ACC112 (cell line): ENCODE data around the gene PRUNE2.

Experiments used
- H2AFZ ChIP-seq: fragments of 200-600 bp; sonication (generic); one replicate; pipeline ENCODE4 v1.6.0; 2017; ENCODE audit warnings: antibody characterized with exemption, low read length; ENCODE audit not compliant: unreplicated experiment
- H3K27ac ChIP-seq: fragments of 200-600 bp; sonication (generic); 2 replicates; pipeline ENCODE4 v1.5.1; 2014; ENCODE audit warnings: low read depth, mild to moderate bottlenecking, antibody characterized with exemption, low read length, moderate library complexity
- H3K27me3 ChIP-seq: fragments of 200-600 bp; sonication (generic); 2 replicates; pipeline ENCODE4 v1.6.1; 2014; ENCODE audit warnings: mild to moderate bottlenecking, antibody characterized with exemption, low read length, moderate library complexity, mixed read lengths; ENCODE audit not compliant: insufficient read depth
- H3K36me3 ChIP-seq: fragments of 200-600 bp; sonication (generic); 2 replicates; pipeline ENCODE4 v1.6.1; 2016; ENCODE audit warnings: mild to moderate bottlenecking, antibody characterized with exemption, low read length, moderate library complexity, mixed read lengths; ENCODE audit not compliant: insufficient read depth
- H3K4me1 ChIP-seq: fragments of 200-600 bp; sonication (generic); one replicate; pipeline ENCODE4 v1.6.1; 2016; ENCODE audit warnings: low read length, mixed read lengths; ENCODE audit not compliant: insufficient read depth, unreplicated experiment, control insufficient read depth
- H3K4me3 ChIP-seq: fragments of 200-600 bp; sonication (generic); 2 replicates; pipeline ENCODE4 v1.5.1; 2014; ENCODE audit warnings: mild to moderate bottlenecking, low read depth, low read length
- H3K79me2 ChIP-seq: fragments of 200-600 bp; sonication (generic); one replicate; pipeline ENCODE4 v1.6.0; 2016; ENCODE audit warnings: low read length; ENCODE audit not compliant: control insufficient read depth, unreplicated experiment, insufficient read depth

PRUNE2 gene

DNA sequence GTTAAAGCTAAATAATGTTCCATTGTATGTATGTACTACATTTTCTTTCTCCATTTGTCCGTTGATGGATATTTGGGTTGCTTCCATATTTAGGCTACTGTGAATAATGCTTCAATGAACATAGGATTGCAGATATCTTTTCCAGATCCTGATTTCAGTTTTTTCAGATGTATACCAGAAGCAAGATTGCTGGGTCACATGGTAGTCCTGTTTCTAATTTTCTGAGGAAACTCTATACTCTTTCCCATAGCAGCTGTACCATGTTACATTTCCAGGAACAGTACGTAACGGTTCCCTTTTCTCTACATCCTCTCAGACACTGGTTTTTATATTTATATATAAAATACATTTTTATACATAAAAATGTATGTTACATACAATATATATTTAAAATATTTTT, 325.1 kb downstream of the PRUNE2 start:
- no peak overlapping the region for H3K4me3 ChIP-seq
- no peaks in the 10 kb centered on the region for H3K27me3 ChIP-seq
- no peaks in the 10 kb centered on the region for H3K36me3 ChIP-seq
- H3K4me1 ChIP-seq: peaks cover 14% of the 10 kb centered on the region
- H2AFZ ChIP-seq: no peak overlapping the region
- no peaks in the 10 kb centered on the region for H3K79me2 ChIP-seq
- H3K27ac ChIP-seq: no peak overlapping the region

DNA sequence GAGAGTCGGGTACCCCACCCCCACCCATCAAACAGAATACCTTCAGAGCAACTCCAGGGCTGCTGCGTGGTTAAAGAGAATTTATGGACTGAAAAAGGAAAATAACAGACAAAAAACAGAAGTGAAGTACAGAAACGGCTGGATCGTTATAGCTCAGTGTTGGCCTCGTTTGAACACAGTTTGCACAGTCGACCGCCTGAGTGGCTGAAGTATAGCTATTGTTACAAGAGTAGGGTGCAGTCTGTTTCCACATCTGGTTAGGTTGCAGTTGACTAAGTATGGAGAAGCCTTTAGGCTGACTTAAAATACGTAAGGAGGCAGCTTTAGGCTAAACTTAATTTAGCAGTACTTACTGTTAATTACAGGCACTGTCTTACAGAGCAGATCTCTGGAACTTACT, 325.7 kb downstream of the PRUNE2 start:
- Histone ChIP-seq H2AFZ (no peak overlapping the region), H3K27ac (no peak overlapping the region), H3K36me3 (no peaks in the 10 kb centered on the region), H3K27me3 (no peaks in the 10 kb centered on the region), H3K4me1 (peaks cover 14% of the 10 kb centered on the region), H3K4me3 (no peak overlapping the region), H3K79me2 (no peaks in the 10 kb centered on the region)

DNA sequence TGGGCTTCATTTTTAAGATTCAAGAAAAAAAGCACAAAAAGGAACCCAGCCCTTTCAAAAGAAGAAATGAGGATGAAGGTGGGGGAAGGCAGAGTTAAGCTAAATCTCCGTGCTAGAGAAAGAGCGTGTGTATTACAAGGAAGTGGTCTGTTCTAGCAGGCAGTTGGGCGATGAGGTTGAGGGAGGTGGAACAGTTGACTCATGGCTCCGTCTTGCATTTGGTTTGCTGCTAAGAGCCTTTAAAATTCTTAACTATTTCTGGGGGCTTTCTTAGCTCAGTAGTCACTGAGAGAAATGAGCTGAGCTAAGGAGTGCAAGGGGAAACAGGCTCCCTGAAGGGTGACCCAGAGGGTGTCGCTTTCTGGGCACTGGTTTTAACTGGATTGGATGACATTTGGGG, 329.6 kb downstream of the PRUNE2 start:
- Histone ChIP-seq H3K4me1 (peaks cover 20% of the 10 kb centered on the region), H3K27ac (peak overlapping the region; percentile 28), H3K79me2 (no peaks in the 10 kb centered on the region), H3K27me3 (no peaks in the 10 kb centered on the region), H2AFZ (peak overlapping the region; percentile 48), H3K36me3 (no peaks in the 10 kb centered on the region), H3K4me3 (no peak overlapping the region)

DNA sequence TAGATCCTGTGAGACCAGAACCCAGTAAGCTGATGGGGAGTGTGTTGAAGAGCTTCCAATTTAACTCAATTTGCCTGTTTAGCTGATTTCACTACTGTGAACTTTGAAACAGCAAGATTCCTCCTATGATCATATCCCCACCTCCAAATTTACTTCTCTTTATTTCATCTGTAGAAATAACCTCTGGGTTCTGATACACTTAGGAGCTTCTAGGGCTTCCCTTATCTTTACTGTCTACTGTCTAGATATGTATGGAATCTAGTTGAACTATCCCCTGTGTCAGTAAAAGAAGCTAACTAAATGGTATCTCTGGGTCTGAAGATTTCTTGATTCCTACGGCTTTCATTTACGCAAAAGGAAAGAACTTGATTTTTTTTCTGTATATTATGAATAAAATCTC, 330.2 kb downstream of the PRUNE2 start:
- peaks cover 25% of the 10 kb centered on the region for H3K4me1 ChIP-seq
- H3K4me3 ChIP-seq: no peak overlapping the region
- H3K36me3 ChIP-seq: 0 out of 2 replicates have a peak, but pooled peaks cover 4% of the 10 kb centered on the region
- H2AFZ ChIP-seq: no peak overlapping the region
- H3K27ac ChIP-seq: no peak overlapping the region; the same call in 1 of the 2 replicates
- no peaks in the 10 kb centered on the region for H3K27me3 ChIP-seq
- H3K79me2 ChIP-seq: no peaks in the 10 kb centered on the region

DNA sequence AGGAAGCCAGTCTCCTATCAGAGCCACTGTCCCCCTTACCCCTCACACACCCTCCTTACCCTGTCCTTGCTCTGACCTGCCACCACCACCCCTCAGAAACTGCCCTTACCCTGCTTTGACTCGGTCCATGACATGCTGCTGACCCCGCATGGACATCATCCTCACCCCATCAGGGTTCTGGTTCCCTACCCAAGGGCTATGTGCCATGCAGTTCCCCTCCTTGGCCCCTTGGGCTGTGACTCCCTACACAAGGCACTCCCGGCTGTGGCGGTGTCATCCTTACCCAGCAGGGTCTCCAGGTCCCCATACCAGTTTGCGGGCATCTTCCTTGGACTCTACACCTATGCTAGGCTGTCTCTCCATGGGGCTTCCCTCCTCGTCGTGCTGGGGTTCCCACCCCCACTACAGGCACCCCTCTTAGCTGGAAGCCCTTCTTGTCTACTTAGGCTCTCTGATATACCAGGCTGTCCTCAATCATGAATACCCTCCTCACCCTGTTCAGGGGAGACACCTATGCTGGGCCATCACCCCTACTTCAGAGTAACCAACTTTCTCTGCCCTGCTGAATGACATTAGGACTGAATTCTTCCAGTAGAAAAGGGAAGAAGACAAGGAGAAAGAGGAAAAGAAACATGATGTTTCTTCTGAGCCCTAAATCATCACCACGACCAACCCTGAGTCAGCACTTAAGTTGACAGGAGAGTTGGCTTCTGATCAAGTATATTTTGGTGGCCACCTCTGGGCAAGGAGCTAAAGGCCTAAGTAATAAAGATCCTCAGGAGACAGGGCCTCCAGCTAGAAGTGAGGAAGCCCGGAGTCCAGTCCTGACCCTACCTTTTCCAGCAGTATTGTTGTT, 331.8 kb downstream of the PRUNE2 start:
- Histone ChIP-seq H3K79me2 (no peaks in the 10 kb centered on the region), H3K27me3 (no peaks in the 10 kb centered on the region), H3K4me1 (peaks cover 25% of the 10 kb centered on the region), H3K4me3 (no peak overlapping the region), H3K36me3 (peaks cover 7% of the 10 kb centered on the region; the same call in 1 of the 2 replicates), H2AFZ (no peak overlapping the region), H3K27ac (no peak overlapping the region)

DNA sequence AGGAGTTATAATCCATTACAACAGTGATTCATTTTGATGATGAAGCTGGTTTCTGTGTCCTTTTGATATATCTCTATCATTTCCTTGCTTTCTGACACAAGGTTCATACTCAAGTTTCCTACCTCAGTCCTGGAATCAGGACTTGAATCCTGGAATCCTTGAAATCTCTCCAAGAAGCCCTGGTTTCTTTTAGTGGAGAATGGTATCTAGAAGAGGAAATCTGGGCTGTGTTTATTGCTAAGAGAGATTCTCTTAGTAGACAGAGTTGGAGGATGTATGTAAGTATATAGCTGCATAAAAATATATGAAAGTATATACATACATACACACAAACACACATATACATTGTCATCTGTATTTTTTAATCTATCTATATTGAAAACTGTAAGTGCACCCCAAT, 332.5 kb downstream of the PRUNE2 start:
- no peak overlapping the region for H3K27ac ChIP-seq

DNA sequence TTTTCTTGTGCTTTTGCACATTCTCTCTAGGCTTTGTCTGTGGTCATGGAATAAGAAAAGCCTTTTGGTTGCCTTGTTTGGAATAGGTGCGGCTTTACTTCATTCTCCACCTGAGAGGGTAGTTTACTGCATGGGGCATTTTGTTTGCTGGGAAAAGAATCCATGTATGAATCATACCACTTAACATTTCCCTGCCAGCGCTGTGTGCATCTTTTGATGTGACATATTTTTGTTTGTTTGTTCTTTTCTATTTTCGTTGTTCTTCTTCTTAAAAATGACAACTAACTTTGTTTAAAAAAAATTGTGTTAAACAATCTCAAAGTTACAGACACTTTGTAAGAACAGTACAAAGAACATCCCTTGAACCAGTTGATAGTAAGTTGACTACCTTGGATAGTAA, 333.8 kb downstream of the PRUNE2 start:
- Histone ChIP-seq H2AFZ (no peak overlapping the region), H3K4me1 (peaks cover 18% of the 10 kb centered on the region), H3K27ac (no peak overlapping the region), H3K79me2 (no peaks in the 10 kb centered on the region), H3K36me3 (peaks cover 7% of the 10 kb centered on the region; the same call in 1 of the 2 replicates), H3K27me3 (no peaks in the 10 kb centered on the region), H3K4me3 (peak overlapping the region; percentile 71; the same call in 1 of the 2 replicates)

More for the DNA sequence above, 332.5 kb downstream of the PRUNE2 start:
- H3K4me3 ChIP-seq: no peak overlapping the region
- H3K36me3 ChIP-seq: peaks cover 7% of the 10 kb centered on the region; the same call in 1 of the 2 replicates
- no peaks in the 10 kb centered on the region for H3K27me3 ChIP-seq
- H2AFZ ChIP-seq: no peak overlapping the region
- H3K4me1 ChIP-seq: peaks cover 18% of the 10 kb centered on the region
- no peaks in the 10 kb centered on the region for H3K79me2 ChIP-seq

DNA sequence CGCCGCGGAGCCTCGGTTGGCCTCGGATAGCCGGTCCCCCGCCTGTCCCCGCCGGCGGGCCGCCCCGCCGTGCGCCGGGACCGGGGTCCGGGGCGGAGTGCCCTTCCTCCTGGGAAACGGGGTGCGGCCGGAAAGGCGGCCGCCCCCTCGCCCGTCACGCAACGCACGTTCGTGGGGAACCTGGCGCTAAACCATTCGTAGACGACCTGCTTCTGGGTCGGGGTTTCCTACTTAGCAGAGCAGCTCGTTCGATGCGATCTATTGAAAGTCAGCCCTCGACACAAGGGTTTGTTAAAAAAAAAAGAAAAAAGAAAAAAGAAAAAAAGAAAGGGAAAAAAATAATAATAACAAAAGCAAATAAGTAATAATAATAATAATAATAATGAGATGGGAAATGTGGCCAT, 334.2 kb downstream of the PRUNE2 start:
- peaks cover 19% of the 10 kb centered on the region for H3K4me1 ChIP-seq
- H2AFZ ChIP-seq: peak overlapping the region; percentile 82
- peak overlapping the region; percentile 80 for H3K27ac ChIP-seq
- H3K27me3 ChIP-seq: no peaks in the 10 kb centered on the region
- peak overlapping the region; percentile 71 for H3K4me3 ChIP-seq
- H3K79me2 ChIP-seq: no peaks in the 10 kb centered on the region
- peaks cover 7% of the 10 kb centered on the region; the same call in 1 of the 2 replicates for H3K36me3 ChIP-seq

DNA sequence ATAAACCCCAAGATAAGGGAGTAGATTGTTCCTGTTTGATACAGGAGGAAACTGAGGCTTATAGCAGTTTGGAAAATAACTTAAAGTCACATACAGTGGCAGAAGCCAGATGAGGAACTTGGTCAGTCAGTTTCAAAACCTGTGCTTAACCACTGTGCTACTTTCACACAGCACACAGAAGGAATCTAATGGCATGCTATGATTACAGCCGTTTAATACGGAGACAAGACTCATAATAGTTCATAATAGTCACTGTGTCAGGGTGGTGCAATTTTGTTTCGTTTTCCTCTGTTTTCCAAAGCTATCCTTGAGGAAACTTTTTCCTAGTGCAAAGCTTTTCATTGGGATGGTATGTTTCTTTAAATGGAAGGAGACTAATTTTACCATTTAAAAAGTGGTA, 334.6 kb downstream of the PRUNE2 start:
- Histone ChIP-seq H3K36me3 (peaks cover 7% of the 10 kb centered on the region; the same call in 1 of the 2 replicates), H3K27me3 (no peaks in the 10 kb centered on the region), H3K4me1 (peaks cover 16% of the 10 kb centered on the region), H3K4me3 (peak overlapping the region; percentile 71), H3K27ac (peak overlapping the region; percentile 80), H3K79me2 (no peaks in the 10 kb centered on the region), H2AFZ (peak overlapping the region; percentile 82)

DNA sequence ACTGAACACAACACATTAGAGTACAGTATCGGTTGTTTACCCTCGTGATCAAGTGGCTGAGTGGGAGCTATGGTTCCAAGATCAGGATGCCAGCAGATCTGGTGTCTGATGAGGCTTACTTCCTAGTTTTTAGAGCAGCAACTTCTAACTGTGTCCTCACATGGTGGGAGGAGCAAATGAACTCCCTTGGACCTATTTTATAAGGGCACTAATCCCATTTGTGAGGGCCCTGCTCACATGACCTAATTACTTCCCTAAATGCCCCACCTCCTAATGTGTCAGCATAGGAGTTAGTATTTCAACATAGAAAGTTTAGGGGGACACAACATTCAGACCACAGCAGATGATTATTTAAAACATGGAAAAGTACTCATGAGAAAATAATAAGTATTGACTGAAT, 335.1 kb downstream of the PRUNE2 start:
- Histone ChIP-seq H3K4me1 (peaks cover 16% of the 10 kb centered on the region), H3K27me3 (no peaks in the 10 kb centered on the region), H3K4me3 (peak overlapping the region; percentile 71), H2AFZ (peak overlapping the region; percentile 82), H3K36me3 (peaks cover 7% of the 10 kb centered on the region; the same call in 1 of the 2 replicates), H3K79me2 (no peaks in the 10 kb centered on the region), H3K27ac (peak overlapping the region; percentile 80)

DNA sequence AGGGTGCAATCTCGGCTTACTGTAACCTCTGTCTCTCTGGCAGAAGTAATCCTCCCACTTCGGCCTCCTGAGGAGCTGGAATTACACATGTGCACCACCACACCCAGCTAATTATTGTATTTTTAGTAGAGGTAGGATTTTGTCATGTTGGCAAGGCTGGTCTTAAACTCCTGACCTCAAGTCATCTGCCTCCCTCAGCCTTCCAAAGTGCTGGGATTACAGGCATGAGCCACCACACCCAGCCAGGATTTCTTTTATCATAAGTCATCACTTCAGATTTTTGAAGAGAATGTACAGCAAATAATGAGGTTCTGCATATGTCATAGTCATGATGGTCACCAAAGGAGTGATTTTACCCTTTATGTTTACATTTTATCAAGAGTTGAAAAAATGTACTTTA, 338.8 kb downstream of the PRUNE2 start:
- H3K4me1 ChIP-seq: peaks cover 31% of the 10 kb centered on the region
- no peak overlapping the region for H3K4me3 ChIP-seq
- no peaks in the 10 kb centered on the region for H3K79me2 ChIP-seq
- peaks cover 7% of the 10 kb centered on the region; the same call in 1 of the 2 replicates for H3K36me3 ChIP-seq
- no peak overlapping the region for H2AFZ ChIP-seq
- H3K27ac ChIP-seq: no peak overlapping the region
- H3K27me3 ChIP-seq: no peaks in the 10 kb centered on the region
